HG02884 (cell line): Measurements from ENCODE around the gene THSD7A.
"Not testable (repeated sequence)": the region's sequence is repeated elsewhere in the genome, so short reads cannot be mapped to it uniquely, and the experiment has no call there.

Experiments
- ATAC-seq: cut with Tn5 transposase; IDR thresholded peaks from one replicate; pipeline ENCODE4 v1.9.1; 2021; ENCODE audit warnings: mild to moderate bottlenecking, moderate library complexity; ENCODE audit not compliant: unreplicated experiment

Gene THSD7A

DNA sequence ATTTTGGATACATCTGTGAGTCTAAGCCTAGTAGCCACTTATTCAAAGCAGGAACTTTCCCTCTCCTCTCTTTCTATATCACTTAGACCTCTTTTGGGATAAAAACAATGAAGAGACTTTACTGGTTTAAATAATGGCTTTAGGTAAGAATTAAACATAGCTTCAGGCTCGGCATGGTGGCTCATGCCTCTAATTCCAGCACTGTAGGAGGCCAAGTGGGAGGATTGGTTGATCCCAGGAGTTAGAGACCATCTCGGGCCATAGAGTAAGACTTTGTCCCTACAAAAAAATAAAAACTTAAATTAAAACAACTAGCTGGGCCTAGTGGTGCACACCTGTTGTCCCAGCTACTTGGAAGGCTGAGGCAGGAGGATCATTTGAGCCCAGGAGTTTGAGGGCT lies 304.3 kb downstream of the THSD7A start:
- ATAC-seq, result no peak

DNA sequence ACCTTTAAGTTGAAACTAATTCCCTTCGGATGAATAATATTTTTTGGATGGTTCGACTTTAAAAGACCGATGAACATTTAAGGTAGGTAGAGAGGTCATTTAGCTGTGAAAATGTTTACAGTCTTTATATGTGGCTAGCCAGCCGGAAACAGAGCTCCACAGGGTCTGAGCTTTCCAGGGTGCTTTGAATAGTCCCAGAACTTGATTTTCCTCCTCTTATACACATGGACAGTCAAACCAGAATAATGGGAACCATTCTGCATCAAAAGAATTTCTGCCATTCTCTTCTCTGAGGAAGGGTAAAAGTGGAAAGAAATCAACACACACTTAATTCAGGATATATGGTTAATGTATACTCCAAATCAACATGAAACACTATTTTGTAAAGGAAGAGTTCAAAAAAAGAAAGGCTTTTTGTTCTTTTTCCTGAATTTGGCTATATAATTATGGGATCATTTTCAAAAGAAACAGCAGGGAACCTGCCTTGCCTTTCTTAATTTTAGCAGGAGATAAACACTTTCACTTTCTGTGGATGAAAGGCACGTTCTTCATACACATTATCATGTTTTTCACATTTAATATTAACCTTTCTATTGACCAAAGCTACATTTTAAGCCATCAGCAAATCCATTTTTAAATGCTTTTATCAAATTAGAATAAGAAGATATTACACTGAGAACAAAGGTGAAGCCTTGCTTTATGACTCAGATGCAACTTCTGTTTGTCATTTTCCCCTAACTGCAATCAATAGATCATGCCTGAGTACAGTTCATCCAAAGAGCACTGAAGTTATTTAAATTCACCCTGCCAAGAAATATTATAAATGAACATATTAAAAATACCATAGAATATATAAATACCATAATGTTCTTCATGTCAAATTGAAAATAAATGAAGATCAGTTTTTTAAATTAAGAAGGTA lies 307.3 kb downstream of the THSD7A start:
- no peak for ATAC-seq

GRCh38 chr7:11521964-11522499 lies 310.0 kb downstream of the THSD7A start:
- not testable (repeated sequence) for ATAC-seq

GRCh38 chr7:11517853-11518252 lies 314.1 kb downstream of the THSD7A start:
- no peak for ATAC-seq

GRCh38 chr7:11516328-11516727 lies 315.7 kb downstream of the THSD7A start:
- no peak for ATAC-seq

DNA sequence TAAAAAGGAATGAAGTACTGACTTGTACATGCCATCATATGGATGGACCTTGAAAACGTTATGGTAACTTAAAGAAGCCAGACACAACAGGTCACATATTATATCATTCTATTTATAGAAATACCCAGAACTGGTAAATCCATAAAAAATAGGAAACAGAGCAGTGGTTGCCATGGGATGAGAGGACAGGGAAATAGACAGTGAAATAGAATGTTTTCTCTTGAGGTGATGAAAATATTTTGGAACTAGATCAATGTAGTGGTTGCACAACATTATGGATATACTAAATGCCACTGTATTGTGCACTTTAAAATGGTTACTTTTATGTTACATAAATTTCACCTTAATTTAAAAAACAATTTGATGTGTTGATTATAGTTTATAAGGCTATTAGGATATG lies 318.5 kb downstream of the THSD7A start:
- ATAC-seq, result no peak

DNA sequence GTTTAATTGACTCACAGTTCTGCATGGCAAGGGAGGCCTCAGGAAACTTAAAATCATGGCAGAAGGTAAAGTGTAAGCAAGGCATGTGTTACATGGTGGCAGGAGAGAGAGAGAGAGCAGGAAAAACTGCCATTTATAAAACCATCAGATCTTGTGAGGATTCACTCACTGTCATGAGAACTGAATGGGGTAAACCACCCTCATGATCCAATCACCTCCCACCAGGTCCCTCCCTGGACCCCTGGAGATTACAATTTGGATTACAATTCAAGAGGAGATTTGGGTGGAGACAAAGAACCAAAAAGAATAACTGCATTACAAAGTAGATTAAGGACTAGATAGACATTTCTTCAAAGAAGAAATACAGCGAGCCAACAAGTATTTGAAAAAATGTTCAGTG lies 324.1 kb downstream of the THSD7A start:
- ATAC-seq, result no peak

DNA sequence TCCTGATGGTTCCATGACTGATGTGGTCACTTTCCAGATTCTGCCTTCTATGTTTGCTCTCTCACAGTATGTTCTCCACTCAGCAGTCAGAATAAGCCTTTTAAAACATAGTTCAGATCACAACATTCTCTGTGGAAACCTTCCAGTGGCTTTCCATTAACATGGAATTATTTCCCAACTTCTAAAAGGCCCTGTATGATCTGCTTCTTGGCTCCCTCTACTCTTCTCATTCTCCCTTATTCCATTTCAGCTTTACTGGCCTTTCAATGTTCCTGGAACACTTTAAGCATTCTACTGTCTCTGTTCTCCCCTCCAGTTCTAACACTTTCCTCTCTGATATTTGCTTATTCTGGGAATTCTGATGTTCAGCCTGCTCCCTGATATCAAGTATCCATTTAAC lies 325.6 kb downstream of the THSD7A start:
- ATAC-seq, result no peak

DNA sequence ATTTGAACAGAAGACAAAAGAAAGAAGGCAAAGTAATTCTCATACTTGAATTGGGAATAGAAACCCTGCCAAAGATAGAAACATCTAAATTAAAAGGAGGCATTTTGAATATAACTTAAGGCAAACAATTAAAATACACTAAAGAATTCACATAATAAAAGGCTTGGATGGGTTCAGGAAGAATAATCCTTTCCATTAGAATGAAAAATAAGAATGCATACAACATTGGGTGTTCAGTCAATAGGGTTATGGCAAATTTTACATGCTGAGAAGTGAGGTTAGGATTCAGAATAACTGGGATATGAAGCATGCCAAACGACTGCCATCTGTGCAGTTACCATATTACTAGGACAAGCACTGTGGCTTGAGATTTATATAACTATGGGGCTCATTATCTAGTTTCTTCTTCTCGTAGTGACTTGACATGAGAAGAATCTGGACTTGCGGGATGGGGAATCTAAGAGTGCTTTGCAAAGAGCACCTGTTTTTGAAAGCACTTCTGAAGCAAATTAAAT lies 326.5 kb downstream of the THSD7A start:
- no peak for ATAC-seq

DNA sequence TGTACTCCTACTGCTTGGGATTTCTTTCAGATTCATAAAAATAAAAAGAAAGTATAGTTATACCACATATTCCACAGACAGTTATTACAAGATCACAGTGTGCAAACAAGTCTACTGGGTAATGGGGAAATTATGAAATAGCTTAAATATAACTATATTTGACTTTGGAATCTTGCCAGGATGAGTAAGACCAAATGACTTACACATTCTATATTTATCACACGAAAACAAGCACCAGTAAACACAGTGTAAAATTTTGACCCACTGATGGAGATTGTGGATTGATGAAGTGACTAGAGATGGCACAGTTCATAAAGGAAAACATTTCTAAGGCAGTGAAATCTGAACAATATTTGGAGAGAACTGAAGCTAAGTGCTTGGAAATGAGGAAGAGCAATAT lies 339.7 kb downstream of the THSD7A start:
- no peak for ATAC-seq

DNA sequence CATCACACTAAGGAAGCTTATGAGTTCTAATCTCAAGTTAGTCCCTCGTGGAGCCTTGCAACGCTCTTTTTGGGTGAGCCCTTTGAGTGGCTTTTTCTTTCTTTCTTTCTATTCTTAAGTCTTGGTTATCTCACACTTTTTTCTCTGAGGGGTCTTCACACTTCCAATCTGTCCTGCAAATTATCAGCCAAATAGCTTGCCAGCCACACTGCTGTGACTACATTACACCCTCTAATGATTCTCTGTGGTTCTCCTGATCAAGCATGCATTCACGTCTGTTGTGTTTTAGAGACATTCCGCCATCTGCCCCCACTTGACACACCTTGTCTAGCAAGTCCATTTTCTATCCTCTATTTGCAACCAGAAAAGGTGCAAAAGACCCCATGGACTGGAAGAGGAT lies 340.2 kb downstream of the THSD7A start:
- no peak for ATAC-seq

DNA sequence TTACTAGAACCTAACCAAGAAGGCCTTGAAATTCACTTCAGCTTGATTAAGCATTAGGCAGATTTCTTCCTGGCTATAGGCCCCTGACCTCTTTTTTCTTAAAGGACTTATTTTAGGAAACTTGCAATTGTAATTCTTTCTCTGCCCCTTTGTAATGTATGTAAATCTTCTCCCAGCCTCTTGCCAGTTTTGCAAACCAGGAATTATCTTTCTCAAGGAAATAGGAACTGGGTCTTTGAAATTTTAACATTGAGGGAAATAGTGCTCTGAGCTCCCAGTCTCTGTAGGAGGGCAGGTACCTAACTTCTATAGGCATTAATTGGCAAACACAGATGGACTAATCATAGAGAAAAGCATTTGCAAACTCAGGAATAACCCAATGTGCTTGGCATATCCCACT lies 342.7 kb downstream of the THSD7A start:
- ATAC-seq, result no peak

DNA sequence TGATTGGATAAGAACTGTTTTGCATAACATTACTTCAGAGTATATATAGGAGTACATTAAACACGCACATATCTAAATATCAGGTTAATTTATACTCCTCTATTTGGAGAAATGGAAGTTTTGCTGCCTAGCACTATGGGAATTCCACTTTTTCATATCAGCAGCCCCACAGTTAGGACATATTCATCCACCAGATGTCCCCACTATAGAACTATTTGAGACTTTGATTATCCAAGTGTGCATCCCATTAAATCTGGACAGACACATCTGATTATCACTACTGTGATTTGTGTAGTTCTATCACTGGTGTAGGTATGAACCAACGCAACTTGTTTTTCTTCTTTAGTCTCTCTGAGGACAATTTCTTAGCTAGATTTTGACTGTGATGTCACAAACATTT lies 345.7 kb downstream of the THSD7A start:
- no peak for ATAC-seq

GRCh38 chr7:11485636-11486035 lies 346.4 kb downstream of the THSD7A start:
- ATAC-seq, result no peak

DNA sequence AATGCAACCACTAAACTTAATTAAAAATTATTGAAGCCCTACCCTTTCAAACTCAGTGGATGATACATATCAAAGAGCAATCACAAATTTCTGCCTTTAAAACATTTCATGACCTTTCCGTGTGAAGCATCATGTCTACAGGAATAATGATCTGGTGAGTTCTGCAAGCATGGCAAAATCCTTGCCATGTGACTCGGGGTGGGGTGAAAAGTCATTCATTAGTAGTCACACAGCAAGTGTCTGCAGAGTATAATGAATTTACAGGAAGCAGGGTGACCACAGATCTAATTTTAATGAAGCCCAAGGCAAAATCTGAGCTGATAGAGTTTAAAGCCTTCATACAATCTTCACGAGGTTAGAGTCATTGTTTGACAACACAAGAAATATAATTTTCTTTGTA lies 351.9 kb downstream of the THSD7A start:
- ATAC-seq, result no peak

DNA sequence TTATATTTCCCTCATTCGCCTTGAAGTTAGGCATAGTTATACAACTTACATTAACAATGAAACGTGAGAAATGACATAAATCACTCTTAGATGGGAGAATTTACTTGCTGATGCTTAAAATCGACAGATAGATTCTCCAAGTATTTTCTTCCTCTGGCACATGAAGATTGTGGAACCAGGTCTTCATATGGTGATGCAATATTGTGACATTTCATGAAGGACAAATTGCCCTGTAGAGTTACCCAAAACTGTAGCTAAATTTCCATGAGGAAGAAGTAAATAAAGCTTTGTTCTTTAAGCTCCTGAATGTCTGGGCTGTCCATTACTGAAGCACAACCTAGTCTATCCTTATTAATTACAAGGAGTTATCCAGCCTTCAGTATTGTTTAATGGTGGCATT lies 353.1 kb downstream of the THSD7A start:
- ATAC-seq, result no peak

DNA sequence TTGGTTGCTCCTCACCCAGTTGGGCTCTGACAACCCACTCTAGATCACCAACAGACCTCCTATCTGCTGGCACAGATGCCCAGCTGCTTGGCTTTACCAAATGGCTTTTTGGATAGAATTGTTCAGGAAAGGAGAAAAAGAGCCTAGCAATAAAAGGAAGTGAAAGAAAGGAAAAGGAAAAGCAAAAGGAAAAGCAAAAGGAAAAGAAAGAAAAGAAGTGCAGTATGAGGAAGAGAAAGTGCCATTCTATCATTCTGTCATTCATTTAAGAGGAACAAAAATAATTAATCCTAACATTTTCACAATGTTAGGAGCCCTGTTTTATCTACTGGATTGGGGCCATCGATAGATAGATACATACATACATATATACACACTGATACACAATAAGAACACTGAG lies 353.6 kb downstream of the THSD7A start:
- ATAC-seq, result no peak

GRCh38 chr7:11474902-11475585 lies 357.0 kb downstream of the THSD7A start:
- ATAC-seq, result no peak

DNA sequence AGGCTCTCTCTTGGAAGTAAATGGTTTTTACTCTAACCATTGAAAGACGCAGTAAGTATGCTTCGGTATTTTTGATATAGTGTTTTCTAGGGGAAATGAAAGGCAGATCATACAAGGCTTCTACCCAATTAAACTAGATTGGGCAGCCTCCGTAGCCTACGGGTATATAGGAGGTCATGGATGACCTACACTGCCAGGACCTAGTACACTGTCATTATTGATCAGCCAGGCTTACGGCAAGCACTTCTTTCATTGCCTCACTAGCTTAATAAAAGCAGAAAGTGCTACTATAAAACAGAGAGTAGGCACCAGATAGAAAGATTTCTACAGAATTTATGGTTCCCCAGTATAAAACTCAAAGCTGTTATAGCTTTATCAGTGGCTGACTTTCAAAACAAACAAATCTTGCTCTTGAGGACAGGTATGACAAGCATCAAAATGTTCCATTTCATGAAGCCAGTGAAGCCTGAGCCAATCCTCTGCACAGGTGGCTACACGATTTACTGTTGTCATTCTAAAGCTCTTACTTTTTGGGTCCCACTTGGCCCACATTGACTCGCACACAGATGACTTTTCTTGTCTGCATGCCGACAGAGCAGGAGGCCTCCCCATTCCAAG lies 358.1 kb downstream of the THSD7A start:
- no peak for ATAC-seq

- no peak for ATAC-seq
These were observed 358.8 kb downstream of the THSD7A start for GRCh38 chr7:11473220-11473619.

GRCh38 chr7:11472646-11473045 lies 359.4 kb downstream of the THSD7A start:
- ATAC-seq, result no peak
